Smooth muscle cell of the pulmonary artery (primary cell): ENCODE data around the gene SPIRE2. TPM values are rescaled to one million over a fixed set of nuclear protein-coding genes. Genes with fewer than 3 reads are reported as not detected.

ENCODE experiments used
- total RNA-seq: library from RNA; depleted of rRNA; stranded (reverse); fragments of >200 nt; gene quantifications from 2 replicates; pipeline ENCODE4 v1.2.3, GENCODE V29; 2014

The SPIRE2 gene
- 0.72 and 1.1 TPM in 2 replicates for total RNA-seq

DNA sequence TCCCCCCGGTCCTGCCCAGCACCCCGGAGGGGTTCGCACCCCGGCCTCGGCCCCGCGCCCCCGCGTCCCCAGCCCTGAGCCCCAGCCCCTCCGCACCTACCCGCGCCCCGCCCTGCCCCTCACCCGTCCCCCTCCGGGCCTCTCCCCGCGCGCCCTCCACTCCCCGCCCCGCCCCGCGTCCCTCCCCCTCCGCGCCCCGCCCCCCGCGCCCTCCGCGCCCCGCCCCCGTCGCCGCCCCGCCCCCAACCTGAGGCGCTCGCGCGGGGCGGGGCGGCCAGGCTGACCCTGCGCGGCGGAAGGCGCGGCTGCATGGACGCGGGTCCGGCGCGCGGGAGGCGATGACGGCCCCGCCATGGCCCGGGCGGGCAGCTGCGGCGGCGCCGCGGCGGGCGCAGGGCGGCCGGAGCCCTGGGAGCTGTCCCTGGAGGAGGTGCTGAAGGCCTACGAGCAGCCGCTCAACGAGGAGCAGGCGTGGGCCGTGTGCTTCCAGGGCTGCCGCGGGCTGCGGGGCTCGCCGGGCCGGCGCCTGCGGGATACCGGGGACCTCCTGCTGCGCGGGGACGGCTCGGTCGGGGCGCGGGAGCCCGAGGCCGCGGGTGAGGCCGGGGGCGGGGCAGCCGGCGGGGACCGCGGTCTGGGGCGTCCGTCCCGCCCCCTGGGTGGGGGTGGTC lies at the start of gene SPIRE2:
TSS of gene SPIRE2 (plus strand) at position 277 of the 671 bp plus-strand sequence. CDS start at position 353, 76 bp downstream.

DNA sequence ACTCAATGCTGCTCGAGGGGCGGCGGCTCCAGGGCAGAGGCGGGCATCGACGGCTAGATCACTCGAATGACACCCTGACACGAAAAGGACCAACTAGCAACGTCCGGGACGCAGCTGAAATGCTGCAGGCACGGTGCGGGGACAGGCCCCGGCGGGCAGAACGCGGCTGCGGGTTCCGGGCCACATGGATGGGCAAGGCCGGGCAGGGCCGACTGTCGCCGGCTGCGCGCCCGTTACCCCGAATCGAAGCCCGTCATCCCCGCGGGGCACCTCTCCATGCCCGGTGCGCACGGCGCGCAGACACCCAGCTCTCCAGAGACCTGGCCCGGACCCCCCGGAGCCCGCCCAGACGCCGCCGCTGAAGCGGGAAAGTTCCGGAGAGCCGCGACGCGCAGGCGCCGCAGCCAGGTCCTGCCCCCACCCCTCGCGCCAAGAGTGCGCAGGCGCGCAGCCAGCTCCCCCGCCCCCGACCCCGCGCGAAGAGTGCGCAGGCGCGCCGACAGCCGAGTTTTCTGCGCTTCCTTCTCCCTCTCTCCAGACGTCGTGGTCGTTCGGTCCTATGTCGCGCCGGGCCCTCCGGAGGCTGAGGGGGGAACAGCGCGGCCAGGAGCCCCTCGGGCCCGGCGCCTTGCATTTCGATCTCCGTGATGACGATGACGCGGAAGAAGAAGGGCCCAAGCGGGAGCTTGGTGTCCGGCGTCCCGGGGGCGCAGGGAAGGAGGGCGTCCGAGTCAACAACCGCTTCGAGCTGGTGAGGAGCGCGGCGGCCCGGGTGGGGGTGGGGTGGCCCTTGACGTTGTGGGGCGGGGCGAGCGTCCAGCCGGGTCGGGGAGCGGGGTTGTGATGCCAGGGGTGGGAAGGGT lies 45.1 kb downstream of the SPIRE2 start, which contains the start of gene TCF25:
TSS of gene TCF25 (plus strand) at position 484 of the 863 bp plus-strand sequence. CDS start at position 560, 76 bp downstream.

DNA sequence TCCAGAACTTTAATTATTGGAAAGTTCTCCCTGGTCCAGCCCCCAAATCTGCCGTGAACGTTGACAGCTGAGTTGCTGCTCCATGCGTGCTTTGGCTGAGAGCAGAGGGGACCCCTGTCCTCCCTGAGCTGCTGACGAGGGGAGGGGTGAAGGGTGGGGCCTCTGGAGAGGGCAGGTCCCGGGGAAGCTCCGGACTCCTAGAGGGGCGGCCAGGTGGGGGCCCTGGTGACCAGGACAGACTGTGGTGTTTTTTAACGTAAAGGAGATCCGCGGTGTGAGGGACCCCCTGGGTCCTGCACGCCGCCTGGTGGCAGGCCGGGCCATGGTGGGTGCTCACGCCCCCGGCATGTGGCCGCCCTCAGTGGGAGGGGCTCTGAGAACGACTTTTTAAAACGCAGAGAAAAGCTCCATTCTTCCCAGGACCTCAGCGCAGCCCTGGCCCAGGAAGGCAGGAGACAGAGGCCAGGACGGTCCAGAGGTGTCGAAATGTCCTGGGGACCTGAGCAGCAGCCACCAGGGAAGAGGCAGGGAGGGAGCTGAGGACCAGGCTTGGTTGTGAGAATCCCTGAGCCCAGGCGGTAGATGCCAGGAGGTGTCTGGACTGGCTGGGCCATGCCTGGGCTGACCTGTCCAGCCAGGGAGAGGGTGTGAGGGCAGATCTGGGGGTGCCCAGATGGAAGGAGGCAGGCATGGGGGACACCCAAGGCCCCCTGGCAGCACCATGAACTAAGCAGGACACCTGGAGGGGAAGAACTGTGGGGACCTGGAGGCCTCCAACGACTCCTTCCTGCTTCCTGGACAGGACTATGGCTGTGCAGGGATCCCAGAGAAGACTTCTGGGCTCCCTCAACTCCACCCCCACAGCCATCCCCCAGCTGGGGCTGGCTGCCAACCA lies 90.4 kb downstream of the SPIRE2 start, which contains the start of gene MC1R:
TSS of gene MC1R (plus strand) at position 410 of the 895 bp plus-strand sequence. CDS start at position 807, 397 bp downstream.

Other genes starting within 250 kb of the SPIRE2 start
- not detected in 2 replicates for gene DPEP1, start 214.8 kb upstream of the SPIRE2 start, total RNA-seq
- 60.9 and 61.9 TPM in 2 replicates for gene CHMP1A, start 170.8 kb upstream of the SPIRE2 start, total RNA-seq
- 2.2 and 3.2 TPM in 2 replicates for gene SPATA33, start 170.6 kb upstream of the SPIRE2 start, total RNA-seq
- 32.4 and 42.5 TPM in 2 replicates for gene CDK10, start 141.8 kb upstream of the SPIRE2 start, total RNA-seq
- gene SPATA2L, start 126.8 kb upstream of the SPIRE2 start, total RNA-seq = 8.8 and 15.6 TPM in 2 replicates
- gene VPS9D1, start 107.6 kb upstream of the SPIRE2 start, total RNA-seq = 9.8 and 13.8 TPM in 2 replicates
- 9.4 and 19.6 TPM in 2 replicates for gene ZNF276, start 106.9 kb upstream of the SPIRE2 start, total RNA-seq
- gene FANCA, start 11.8 kb upstream of the SPIRE2 start, total RNA-seq = 4.2 and 5.4 TPM in 2 replicates
- gene TCF25, start 45.1 kb downstream of the SPIRE2 start, total RNA-seq = 138 TPM in 2 replicates
- gene MC1R, start 90.4 kb downstream of the SPIRE2 start, total RNA-seq = 6.0 and 7.9 TPM in 2 replicates
- 245 and 308 TPM in 2 replicates for gene TUBB3, start 94.9 kb downstream of the SPIRE2 start, total RNA-seq
- 71.6 and 86.4 TPM in 2 replicates for gene DEF8, start 120.3 kb downstream of the SPIRE2 start, total RNA-seq
- 1.9 and 5.4 TPM in 2 replicates for gene DBNDD1, start 191.0 kb downstream of the SPIRE2 start, total RNA-seq
- not detected in 2 replicates for gene PRDM7, start 248.9 kb downstream of the SPIRE2 start, total RNA-seq